ENCODE measurements around the gene CALML3. TPM values are rescaled to one million over a fixed set of nuclear protein-coding genes. Genes with fewer than 3 reads are reported as not detected.

The CALML3 gene
- polyA plus RNA-seq, 1 donor from 2014 or later, result not detected

- no peaks in the 10 kb centered on the region for H3K9me2 ChIP-seq (ENCODE audit: insufficient read depth, low read length)
- H3K9ac ChIP-seq (ENCODE audit: low read length), result no peak overlapping the region
- no peaks in the 10 kb centered on the region for H3F3A ChIP-seq (ENCODE audit: insufficient read depth, low read length, poor library complexity, severe bottlenecking)
- no peak for TF ChIP-seq RAD21 (conservative IDR thresholded peaks at IDR 0.05)
- TF ChIP-seq POLR2AphosphoS5 (IDR thresholded peaks at IDR 0.05), result no peak
- TF ChIP-seq MXI1 (conservative IDR thresholded peaks at IDR 0.05; ENCODE audit: poor library complexity, severe bottlenecking), result no peak
- no peak for TF ChIP-seq SMC3 (conservative IDR thresholded peaks at IDR 0.05; ENCODE audit: poor library complexity)
- no peak for TF ChIP-seq CTCF (IDR thresholded peaks at IDR 0.05; ENCODE audit: poor library complexity, severe bottlenecking)
- no peak for TF ChIP-seq EP300 (conservative IDR thresholded peaks at IDR 0.05; ENCODE audit: poor library complexity, severe bottlenecking)
- TF ChIP-seq EZH2 (IDR thresholded peaks at IDR 0.05; ENCODE audit: borderline replicate concordance, insufficient read depth, low read length, poor library complexity, severe bottlenecking), result no peak
- TF ChIP-seq TAF1 (IDR thresholded peaks at IDR 0.05; ENCODE audit: low read depth), result no peak
- TF ChIP-seq REST (IDR thresholded peaks at IDR 0.05; ENCODE audit: borderline replicate concordance), result no peak
- H3K79me2 ChIP-seq (replicated peaks; ENCODE audit: insufficient read depth, low read length), result no peaks in the 10 kb centered on the region
- no peak overlapping the region for H3K27ac ChIP-seq (ENCODE audit: low read length)
- no peaks in the 10 kb centered on the region for H3K9me3 ChIP-seq (ENCODE audit: low read length)
- no peak overlapping the region for H2AFZ ChIP-seq (ENCODE audit: low read depth, low read length)
- H3K4me2 ChIP-seq (ENCODE audit: low read length), result no peak overlapping the region
- no peak overlapping the region for H3K4me3 ChIP-seq (ENCODE audit: low read length)
- no peaks in the 10 kb centered on the region for H4K20me1 ChIP-seq (ENCODE audit: insufficient read depth)
- H3K36me3 ChIP-seq (ENCODE audit: insufficient read depth, low read length), result no peaks in the 10 kb centered on the region
- H3K27me3 ChIP-seq (ENCODE audit: insufficient read depth, low read depth, low read length), result no peaks in the 10 kb centered on the region
Observed at GRCh38 chr10:5477948-5478693, 46.6 kb upstream of the CALML3 start.

DNA sequence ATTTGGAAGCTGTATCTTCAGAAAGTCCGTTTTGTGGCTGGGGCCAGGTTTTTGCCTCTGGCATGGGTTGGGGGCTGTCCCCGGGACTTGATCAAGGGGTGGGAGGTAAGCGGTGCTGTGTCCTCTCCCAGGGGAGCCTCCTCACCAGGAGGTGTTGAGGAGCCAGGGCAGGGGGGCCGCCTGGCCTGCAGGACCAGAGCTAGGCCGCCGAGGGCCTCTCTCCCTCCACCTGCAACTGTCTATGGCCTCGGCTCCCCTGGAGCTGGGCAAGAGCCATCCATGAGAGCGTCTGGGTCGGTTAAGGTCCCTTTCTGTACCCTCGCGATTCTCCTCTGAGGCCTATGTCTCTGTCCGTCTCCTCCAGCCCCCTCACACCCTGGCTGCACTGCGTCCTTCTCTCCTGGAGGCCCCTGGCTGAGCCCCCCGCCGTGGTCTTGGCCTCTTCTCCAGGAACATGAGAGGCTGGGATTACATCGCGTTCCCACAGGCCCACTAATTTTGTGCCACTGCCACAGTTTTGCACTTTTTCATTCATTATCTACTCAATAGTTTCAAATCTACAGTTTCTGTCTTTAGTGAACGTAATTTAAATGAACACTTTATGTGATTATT, 46.0 kb upstream of the CALML3 start:
- no peaks in the 10 kb centered on the region for H3K9me3 ChIP-seq (ENCODE audit: low read length)
- H3K27me3 ChIP-seq (ENCODE audit: insufficient read depth, low read depth, low read length), result no peaks in the 10 kb centered on the region
- H3K79me2 ChIP-seq (replicated peaks; ENCODE audit: insufficient read depth, low read length), result no peaks in the 10 kb centered on the region
- H3K27ac ChIP-seq (ENCODE audit: low read length), result no peak overlapping the region
- no peak for TF ChIP-seq SMC3 (conservative IDR thresholded peaks at IDR 0.05; ENCODE audit: poor library complexity)
- H4K20me1 ChIP-seq (ENCODE audit: insufficient read depth), result no peaks in the 10 kb centered on the region
- no peak overlapping the region for H3K4me3 ChIP-seq (ENCODE audit: low read length)
- no peaks in the 10 kb centered on the region for H3F3A ChIP-seq (ENCODE audit: insufficient read depth, low read length, poor library complexity, severe bottlenecking)
- H3K9ac ChIP-seq (ENCODE audit: low read length), result no peak overlapping the region
- H3K4me2 ChIP-seq (ENCODE audit: low read length), result no peak overlapping the region
- H3K36me3 ChIP-seq (ENCODE audit: insufficient read depth, low read length), result no peaks in the 10 kb centered on the region
- H3K9me2 ChIP-seq (ENCODE audit: insufficient read depth, low read length), result no peaks in the 10 kb centered on the region
- H2AFZ ChIP-seq (ENCODE audit: low read depth, low read length), result no peak overlapping the region

Measured in neural cell (in vitro differentiated cells).